Measurements from ENCODE around the gene JCAD. TPM values are rescaled to one million over a fixed set of nuclear protein-coding genes. Genes with fewer than 3 reads are reported as not detected.

Gene JCAD
- total and polyA plus RNA-seq, 10 of the 15 experiments (the other 5 are each of a cell fraction or from before 2014, with no cell fraction given): 0.28 TPM; not detected in 9

- WGBS (ENCODE audit: insufficient coverage, insufficient replicate concordance, low lambda C conversion rate, missing lambda C conversion rate): 0% methylated on average over 3 of the region's 3 CpGs
- Histone ChIP-seq H4K20me1 (ENCODE audit: control insufficient read depth, insufficient read depth) (no peaks in the 10 kb centered on the region), H3K9ac (ENCODE audit: control insufficient read depth, insufficient read depth, low read length) (no peak overlapping the region), H3K79me2 (ENCODE audit: control insufficient read depth, insufficient read depth, low read length) (no peaks in the 10 kb centered on the region), H3K27ac (ENCODE audit: control insufficient read depth, insufficient read depth) (no peak overlapping the region), H3K9me3 (replicated peaks; ENCODE audit: control insufficient read depth, insufficient read depth, low read length) (no peaks in the 10 kb centered on the region), H3K4me1 (ENCODE audit: control insufficient read depth, insufficient read depth, low read length) (no peaks in the 10 kb centered on the region), H3K4me2 (ENCODE audit: control insufficient read depth, insufficient read depth) (no peak overlapping the region), H2AFZ (ENCODE audit: control insufficient read depth, low read depth, low read length) (no peak overlapping the region), H3K36me3 (ENCODE audit: control insufficient read depth in 2 of 2, insufficient read depth in 2 of 2, low read length in 1 of 2) (no peaks in the 10 kb centered on the region), H3K4me3 (no peak overlapping the region), H3K27me3 (replicated peaks in 1 of 2; ENCODE audit: control insufficient read depth in 2 of 2, insufficient read depth in 2 of 2, low read length in 1 of 2) (no peaks in the 10 kb centered on the region)
- no peak for ATAC-seq
- in situ Hi-C loops (cut with MboI): no loop called here
- no peak for DNase-seq (ENCODE audit: low read depth, low spot score)
- POLR2A ChIA-PET: no interaction called here
- CTCF ChIA-PET: no interaction called here
- RAD21 ChIA-PET (ENCODE audit: unreplicated experiment): no interaction called here
- TF ChIP-seq FOXK2 (IDR thresholded peaks at IDR 0.05): no peak
- TF ChIP-seq RAD51 (IDR thresholded peaks at IDR 0.05): no peak
- no peak for TF ChIP-seq RB1 (IDR thresholded peaks at IDR 0.05; ENCODE audit: borderline replicate concordance)
- no peak for TF ChIP-seq FOXM1 (IDR thresholded peaks at IDR 0.05; ENCODE audit: low read depth, low read length)
- TF ChIP-seq, protein P1, sequence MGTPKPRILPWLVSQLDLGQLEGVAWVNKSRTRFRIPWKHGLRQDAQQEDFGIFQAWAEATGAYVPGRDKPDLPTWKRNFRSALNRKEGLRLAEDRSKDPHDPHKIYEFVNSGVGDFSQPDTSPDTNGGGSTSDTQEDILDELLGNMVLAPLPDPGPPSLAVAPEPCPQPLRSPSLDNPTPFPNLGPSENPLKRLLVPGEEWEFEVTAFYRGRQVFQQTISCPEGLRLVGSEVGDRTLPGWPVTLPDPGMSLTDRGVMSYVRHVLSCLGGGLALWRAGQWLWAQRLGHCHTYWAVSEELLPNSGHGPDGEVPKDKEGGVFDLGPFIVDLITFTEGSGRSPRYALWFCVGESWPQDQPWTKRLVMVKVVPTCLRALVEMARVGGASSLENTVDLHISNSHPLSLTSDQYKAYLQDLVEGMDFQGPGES (IDR thresholded peaks at IDR 0.05): no peak
- TF ChIP-seq, protein P2, sequence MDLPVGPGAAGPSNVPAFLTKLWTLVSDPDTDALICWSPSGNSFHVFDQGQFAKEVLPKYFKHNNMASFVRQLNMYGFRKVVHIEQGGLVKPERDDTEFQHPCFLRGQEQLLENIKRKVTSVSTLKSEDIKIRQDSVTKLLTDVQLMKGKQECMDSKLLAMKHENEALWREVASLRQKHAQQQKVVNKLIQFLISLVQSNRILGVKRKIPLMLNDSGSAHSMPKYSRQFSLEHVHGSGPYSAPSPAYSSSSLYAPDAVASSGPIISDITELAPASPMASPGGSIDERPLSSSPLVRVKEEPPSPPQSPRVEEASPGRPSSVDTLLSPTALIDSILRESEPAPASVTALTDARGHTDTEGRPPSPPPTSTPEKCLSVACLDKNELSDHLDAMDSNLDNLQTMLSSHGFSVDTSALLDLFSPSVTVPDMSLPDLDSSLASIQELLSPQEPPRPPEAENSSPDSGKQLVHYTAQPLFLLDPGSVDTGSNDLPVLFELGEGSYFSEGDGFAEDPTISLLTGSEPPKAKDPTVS (IDR thresholded peaks at IDR 0.05; ENCODE audit: low read depth, low read length): no peak
- no peak for TF ChIP-seq ATF3 (IDR thresholded peaks at IDR 0.05; ENCODE audit: borderline replicate concordance, extremely low read depth, low read depth, low read length)
- TF ChIP-seq KDM1A (IDR thresholded peaks at IDR 0.05; ENCODE audit: borderline replicate concordance): no peak
- no peak for TF ChIP-seq POLR2AphosphoS2 (IDR thresholded peaks at IDR 0.05; ENCODE audit: low read depth, low read length)
- no peak for TF ChIP-seq ZNF622 (IDR thresholded peaks at IDR 0.05)
- TF ChIP-seq, protein P3, sequence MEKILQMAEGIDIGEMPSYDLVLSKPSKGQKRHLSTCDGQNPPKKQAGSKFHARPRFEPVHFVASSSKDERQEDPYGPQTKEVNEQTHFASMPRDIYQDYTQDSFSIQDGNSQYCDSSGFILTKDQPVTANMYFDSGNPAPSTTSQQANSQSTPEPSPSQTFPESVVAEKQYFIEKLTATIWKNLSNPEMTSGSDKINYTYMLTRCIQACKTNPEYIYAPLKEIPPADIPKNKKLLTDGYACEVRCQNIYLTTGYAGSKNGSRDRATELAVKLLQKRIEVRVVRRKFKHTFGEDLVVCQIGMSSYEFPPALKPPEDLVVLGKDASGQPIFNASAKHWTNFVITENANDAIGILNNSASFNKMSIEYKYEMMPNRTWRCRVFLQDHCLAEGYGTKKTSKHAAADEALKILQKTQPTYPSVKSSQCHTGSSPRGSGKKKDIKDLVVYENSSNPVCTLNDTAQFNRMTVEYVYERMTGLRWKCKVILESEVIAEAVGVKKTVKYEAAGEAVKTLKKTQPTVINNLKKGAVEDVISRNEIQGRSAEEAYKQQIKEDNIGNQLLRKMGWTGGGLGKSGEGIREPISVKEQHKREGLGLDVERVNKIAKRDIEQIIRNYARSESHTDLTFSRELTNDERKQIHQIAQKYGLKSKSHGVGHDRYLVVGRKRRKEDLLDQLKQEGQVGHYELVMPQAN (conservative IDR thresholded peaks at IDR 0.05): no peak
- no peak for TF ChIP-seq POU2F2 (IDR thresholded peaks at IDR 0.05; ENCODE audit: borderline replicate concordance, low read depth, low read length)
- TF ChIP-seq, protein P4, sequence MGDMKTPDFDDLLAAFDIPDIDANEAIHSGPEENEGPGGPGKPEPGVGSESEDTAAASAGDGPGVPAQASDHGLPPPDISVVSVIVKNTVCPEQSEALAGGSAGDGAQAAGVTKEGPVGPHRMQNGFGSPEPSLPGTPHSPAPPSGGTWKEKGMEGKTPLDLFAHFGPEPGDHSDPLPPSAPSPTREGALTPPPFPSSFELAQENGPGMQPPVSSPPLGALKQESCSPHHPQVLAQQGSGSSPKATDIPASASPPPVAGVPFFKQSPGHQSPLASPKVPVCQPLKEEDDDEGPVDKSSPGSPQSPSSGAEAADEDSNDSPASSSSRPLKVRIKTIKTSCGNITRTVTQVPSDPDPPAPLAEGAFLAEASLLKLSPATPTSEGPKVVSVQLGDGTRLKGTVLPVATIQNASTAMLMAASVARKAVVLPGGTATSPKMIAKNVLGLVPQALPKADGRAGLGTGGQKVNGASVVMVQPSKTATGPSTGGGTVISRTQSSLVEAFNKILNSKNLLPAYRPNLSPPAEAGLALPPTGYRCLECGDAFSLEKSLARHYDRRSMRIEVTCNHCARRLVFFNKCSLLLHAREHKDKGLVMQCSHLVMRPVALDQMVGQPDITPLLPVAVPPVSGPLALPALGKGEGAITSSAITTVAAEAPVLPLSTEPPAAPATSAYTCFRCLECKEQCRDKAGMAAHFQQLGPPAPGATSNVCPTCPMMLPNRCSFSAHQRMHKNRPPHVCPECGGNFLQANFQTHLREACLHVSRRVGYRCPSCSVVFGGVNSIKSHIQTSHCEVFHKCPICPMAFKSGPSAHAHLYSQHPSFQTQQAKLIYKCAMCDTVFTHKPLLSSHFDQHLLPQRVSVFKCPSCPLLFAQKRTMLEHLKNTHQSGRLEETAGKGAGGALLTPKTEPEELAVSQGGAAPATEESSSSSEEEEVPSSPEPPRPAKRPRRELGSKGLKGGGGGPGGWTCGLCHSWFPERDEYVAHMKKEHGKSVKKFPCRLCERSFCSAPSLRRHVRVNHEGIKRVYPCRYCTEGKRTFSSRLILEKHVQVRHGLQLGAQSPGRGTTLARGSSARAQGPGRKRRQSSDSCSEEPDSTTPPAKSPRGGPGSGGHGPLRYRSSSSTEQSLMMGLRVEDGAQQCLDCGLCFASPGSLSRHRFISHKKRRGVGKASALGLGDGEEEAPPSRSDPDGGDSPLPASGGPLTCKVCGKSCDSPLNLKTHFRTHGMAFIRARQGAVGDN (IDR thresholded peaks at IDR 0.05): no peak
- no peak for TF ChIP-seq ZSCAN29 (IDR thresholded peaks at IDR 0.05)
- no TSS peak for BruUV-seq (replicated peaks)
- intact Hi-C loops (cut with micrococcal nuclease; ENCODE audit: unreplicated experiment): no loop called here
- no peak for FAIRE-seq
- SMC1A ChIA-PET (ENCODE audit: uncharacterized antibody, unreplicated experiment): no interaction called here
Observed at GRCh38 chr10:29974773-29975172, 84.6 kb downstream of the JCAD start.

Measured in GM12878 (cell line).